Measurements from ENCODE around the gene GRK4. TPM values are rescaled to one million over a fixed set of nuclear protein-coding genes. Genes with fewer than 3 reads are reported as not detected.

Gene GRK4
- total RNA-seq, 1 experiment from 2014 or later, result 4.2 TPM

DNA sequence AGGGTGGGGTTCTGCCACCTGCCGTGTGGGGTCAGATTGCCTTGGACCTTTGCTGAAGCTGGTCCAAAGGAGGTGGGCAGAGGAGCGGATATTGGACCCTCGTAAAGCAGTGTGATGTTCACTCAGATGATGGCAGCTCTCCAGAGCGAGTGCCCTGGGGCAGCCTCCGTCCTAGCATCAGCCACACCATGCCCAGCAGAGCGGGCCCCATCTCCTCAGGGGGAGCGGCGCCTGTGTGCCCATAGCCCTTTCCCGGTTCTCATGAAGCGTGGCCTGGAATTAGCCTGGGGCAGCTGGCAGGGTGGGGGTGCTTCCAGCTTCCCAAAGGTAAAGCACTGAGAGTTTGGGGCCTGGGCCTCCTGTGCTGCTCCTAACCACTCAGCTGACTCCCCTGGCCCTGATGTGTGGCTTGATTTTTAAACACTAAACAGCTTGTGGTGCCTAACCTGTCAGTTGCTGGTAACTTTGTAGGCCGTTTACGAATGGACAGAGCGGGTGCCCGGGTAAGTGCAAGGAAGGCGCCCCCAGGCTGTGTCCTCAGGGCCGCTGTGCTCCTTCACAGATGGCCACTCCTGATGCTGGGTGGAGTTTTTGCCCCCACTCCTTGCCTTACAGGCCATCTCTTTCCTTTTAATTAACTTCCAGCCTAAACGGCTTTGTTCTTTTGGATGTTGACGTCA, 36.2 kb upstream of the GRK4 start:
- H3K4me1 ChIP-seq (ENCODE audit: control insufficient read depth in 1 of 2, insufficient read depth in 2 of 2, low read length in 2 of 2), result no peaks in the 10 kb centered on the region
- intact Hi-C loops (cut with micrococcal nuclease), result no loop called here
- H3K36me3 ChIP-seq (ENCODE audit: control insufficient read depth in 1 of 2, insufficient read depth in 2 of 2, low read length in 2 of 2), result peaks cover 4 to 24% of the 10 kb centered on the region in 2 experiments; a peak in 2 of 4 replicates
- TF ChIP-seq ELF1 (IDR thresholded peaks at IDR 0.05; ENCODE audit: borderline replicate concordance, low read depth) (no peak), CBX3 (IDR thresholded peaks at IDR 0.05; ENCODE audit: low read depth) (no peak), ZNF274 (IDR thresholded peaks at IDR 0.05; ENCODE audit: low read depth, low read length) (no peak), EGR1 (IDR thresholded peaks at IDR 0.05; ENCODE audit: low read depth) (no peak)
- TF ChIP-seq, protein P1, sequence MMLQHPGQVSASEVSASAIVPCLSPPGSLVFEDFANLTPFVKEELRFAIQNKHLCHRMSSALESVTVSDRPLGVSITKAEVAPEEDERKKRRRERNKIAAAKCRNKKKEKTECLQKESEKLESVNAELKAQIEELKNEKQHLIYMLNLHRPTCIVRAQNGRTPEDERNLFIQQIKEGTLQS (IDR thresholded peaks at IDR 0.05), result no peak
- H2AFZ ChIP-seq (ENCODE audit: low read depth, low read length, poor library complexity, severe bottlenecking), result no peak overlapping the region
- no TSS peak for BruUV-seq (replicated peaks)
- H3K9me3 ChIP-seq (ENCODE audit: control insufficient read depth in 1 of 2, insufficient read depth in 1 of 2, low read depth in 1 of 2, low read length in 2 of 2), result no peaks in the 10 kb centered on the region
- no peaks in the 10 kb centered on the region for H4K20me1 ChIP-seq (ENCODE audit: insufficient read depth)
- ATAC-seq, result no peak
- H3K4me2 ChIP-seq (ENCODE audit: low read length), result no peak overlapping the region
- ChIA-PET RAD21 (ENCODE audit: low non-redundant PET in 1 of 2, low total read pairs in 2 of 2, uncharacterized antibody in 2 of 2, unreplicated experiment in 2 of 2) (no interaction called here), POLR2A (no interaction called here), CTCF (no interaction called here)
- no peak overlapping the region for H3K27ac ChIP-seq (ENCODE audit: low read depth, low read length)
- H3K4me3 ChIP-seq (replicated peaks in 1 of 2; ENCODE audit: low read depth in 1 of 2, low read length in 2 of 2), result no peak overlapping the region
- DNase-seq (ENCODE audit: low read depth, low spot score), result no peak
- H3K79me2 ChIP-seq (ENCODE audit: insufficient read depth, low read length), result peaks cover 3% of the 10 kb centered on the region; the same call in 1 of the 2 replicates
- no peaks in the 10 kb centered on the region for H3K27me3 ChIP-seq (ENCODE audit: insufficient read depth, low read length)
- H3K9me2 ChIP-seq (ENCODE audit: insufficient read depth), result no peaks in the 10 kb centered on the region
- H3K9ac ChIP-seq (ENCODE audit: low read length), result no peak overlapping the region

DNA sequence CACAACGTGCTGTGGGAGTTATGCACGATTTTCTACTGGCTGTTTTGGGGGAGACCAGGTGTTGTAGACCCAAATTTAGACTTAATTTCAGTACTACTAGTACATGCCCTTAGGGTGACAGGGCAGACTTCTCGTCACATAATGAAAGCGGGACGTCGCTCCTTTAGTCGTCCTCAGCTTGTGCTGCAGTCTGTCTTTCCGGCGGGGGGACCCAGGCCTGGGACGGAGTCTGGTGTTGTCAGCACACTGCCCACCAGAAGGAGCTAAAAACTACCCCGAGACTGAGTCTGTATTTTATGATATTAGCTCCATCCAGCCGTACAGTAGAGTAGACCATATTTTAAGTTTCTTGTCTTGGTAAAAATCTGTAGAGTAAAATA, 35.7 kb upstream of the GRK4 start:
- no peaks in the 10 kb centered on the region for H3K9me2 ChIP-seq (ENCODE audit: insufficient read depth)
- no peaks in the 10 kb centered on the region for H3K27me3 ChIP-seq (ENCODE audit: insufficient read depth, low read length)
- ATAC-seq, result no peak
- ChIA-PET RAD21 (ENCODE audit: low non-redundant PET in 1 of 2, low total read pairs in 2 of 2, uncharacterized antibody in 2 of 2, unreplicated experiment in 2 of 2) (no interaction called here), POLR2A (no interaction called here), CTCF (no interaction called here)
- peaks cover 8% of the 10 kb centered on the region; the same call in 1 of the 2 replicates for H3K79me2 ChIP-seq (ENCODE audit: insufficient read depth, low read length)
- no peak overlapping the region for H2AFZ ChIP-seq (ENCODE audit: low read depth, low read length, poor library complexity, severe bottlenecking)
- TF ChIP-seq EZH2phosphoT487 (IDR thresholded peaks at IDR 0.05; ENCODE audit: borderline replicate concordance) (no peak), EGR1 (IDR thresholded peaks at IDR 0.05; ENCODE audit: low read depth) (no peak), CEBPB (IDR thresholded peaks at IDR 0.05; ENCODE audit: low read depth) (no peak), SP1 (IDR thresholded peaks at IDR 0.05; ENCODE audit: low read depth) (no peak), EZH2 (IDR thresholded peaks at IDR 0.05) (no peak), SIN3A (IDR thresholded peaks at IDR 0.05; ENCODE audit: low read depth) (no peak)
- TF ChIP-seq, protein P2, sequence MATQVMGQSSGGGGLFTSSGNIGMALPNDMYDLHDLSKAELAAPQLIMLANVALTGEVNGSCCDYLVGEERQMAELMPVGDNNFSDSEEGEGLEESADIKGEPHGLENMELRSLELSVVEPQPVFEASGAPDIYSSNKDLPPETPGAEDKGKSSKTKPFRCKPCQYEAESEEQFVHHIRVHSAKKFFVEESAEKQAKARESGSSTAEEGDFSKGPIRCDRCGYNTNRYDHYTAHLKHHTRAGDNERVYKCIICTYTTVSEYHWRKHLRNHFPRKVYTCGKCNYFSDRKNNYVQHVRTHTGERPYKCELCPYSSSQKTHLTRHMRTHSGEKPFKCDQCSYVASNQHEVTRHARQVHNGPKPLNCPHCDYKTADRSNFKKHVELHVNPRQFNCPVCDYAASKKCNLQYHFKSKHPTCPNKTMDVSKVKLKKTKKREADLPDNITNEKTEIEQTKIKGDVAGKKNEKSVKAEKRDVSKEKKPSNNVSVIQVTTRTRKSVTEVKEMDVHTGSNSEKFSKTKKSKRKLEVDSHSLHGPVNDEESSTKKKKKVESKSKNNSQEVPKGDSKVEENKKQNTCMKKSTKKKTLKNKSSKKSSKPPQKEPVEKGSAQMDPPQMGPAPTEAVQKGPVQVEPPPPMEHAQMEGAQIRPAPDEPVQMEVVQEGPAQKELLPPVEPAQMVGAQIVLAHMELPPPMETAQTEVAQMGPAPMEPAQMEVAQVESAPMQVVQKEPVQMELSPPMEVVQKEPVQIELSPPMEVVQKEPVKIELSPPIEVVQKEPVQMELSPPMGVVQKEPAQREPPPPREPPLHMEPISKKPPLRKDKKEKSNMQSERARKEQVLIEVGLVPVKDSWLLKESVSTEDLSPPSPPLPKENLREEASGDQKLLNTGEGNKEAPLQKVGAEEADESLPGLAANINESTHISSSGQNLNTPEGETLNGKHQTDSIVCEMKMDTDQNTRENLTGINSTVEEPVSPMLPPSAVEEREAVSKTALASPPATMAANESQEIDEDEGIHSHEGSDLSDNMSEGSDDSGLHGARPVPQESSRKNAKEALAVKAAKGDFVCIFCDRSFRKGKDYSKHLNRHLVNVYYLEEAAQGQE (IDR thresholded peaks at IDR 0.05; ENCODE audit: low read depth), result no peak
- TF ChIP-seq, protein P1 (IDR thresholded peaks at IDR 0.05), result no peak
- TF ChIP-seq, protein P3, sequence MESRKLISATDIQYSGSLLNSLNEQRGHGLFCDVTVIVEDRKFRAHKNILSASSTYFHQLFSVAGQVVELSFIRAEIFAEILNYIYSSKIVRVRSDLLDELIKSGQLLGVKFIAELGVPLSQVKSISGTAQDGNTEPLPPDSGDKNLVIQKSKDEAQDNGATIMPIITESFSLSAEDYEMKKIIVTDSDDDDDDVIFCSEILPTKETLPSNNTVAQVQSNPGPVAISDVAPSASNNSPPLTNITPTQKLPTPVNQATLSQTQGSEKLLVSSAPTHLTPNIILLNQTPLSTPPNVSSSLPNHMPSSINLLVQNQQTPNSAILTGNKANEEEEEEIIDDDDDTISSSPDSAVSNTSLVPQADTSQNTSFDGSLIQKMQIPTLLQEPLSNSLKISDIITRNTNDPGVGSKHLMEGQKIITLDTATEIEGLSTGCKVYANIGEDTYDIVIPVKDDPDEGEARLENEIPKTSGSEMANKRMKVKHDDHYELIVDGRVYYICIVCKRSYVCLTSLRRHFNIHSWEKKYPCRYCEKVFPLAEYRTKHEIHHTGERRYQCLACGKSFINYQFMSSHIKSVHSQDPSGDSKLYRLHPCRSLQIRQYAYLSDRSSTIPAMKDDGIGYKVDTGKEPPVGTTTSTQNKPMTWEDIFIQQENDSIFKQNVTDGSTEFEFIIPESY (IDR thresholded peaks at IDR 0.05; ENCODE audit: extremely low read depth, insufficient replicate concordance, low read length), result no peak
- no peak for DNase-seq (ENCODE audit: low read depth, low spot score)
- H3K9me3 ChIP-seq (ENCODE audit: control insufficient read depth in 1 of 2, insufficient read depth in 1 of 2, low read depth in 1 of 2, low read length in 2 of 2), result no peaks in the 10 kb centered on the region
- no peaks in the 10 kb centered on the region for H4K20me1 ChIP-seq (ENCODE audit: insufficient read depth)
- intact Hi-C loops (cut with micrococcal nuclease), result no loop called here
- peaks cover 4 to 26% of the 10 kb centered on the region in 2 experiments; a peak in 2 of 4 replicates for H3K36me3 ChIP-seq (ENCODE audit: control insufficient read depth in 1 of 2, insufficient read depth in 2 of 2, low read length in 2 of 2)
- BruUV-seq (replicated peaks), result no TSS peak
- H3K9ac ChIP-seq (ENCODE audit: low read length), result no peak overlapping the region
- H3K4me1 ChIP-seq (ENCODE audit: control insufficient read depth in 1 of 2, insufficient read depth in 2 of 2, low read length in 2 of 2), result peaks cover 0 to 2% of the 10 kb centered on the region in 2 experiments; a peak in 1 of 4 replicates
- H3K4me3 ChIP-seq (replicated peaks in 1 of 2; ENCODE audit: low read depth in 1 of 2, low read length in 2 of 2), result no peak overlapping the region
- H3K4me2 ChIP-seq (ENCODE audit: low read length), result no peak overlapping the region
- no peak overlapping the region for H3K27ac ChIP-seq (ENCODE audit: low read depth, low read length)
